AG09309 (cell line): ENCODE data around the gene ARHGDIB.

Experiments used
- DNase-seq: peaks from one replicate; pipeline ENCODE4 v3.0.0-alpha.2; 2010; ENCODE audit warnings: low read depth
- H3K4me3 ChIP-seq: 2 replicates; pipeline ENCODE4 v1.5.1; 2011; ENCODE audit warnings: mild to moderate bottlenecking, low read depth, low read length, moderate library complexity; ENCODE audit not compliant: control insufficient read depth
- CTCF ChIP-seq: IDR thresholded peaks from 2 replicates; pipeline ENCODE4 v1.5.1; 2011; ENCODE audit warnings: mild to moderate bottlenecking, low read depth, low read length, inconsistent platforms; ENCODE audit not compliant: insufficient read depth, control insufficient read depth; ENCODE audit errors: missing control alignments

The ARHGDIB gene

GRCh38 chr12:14976658-14977057, 15.3 kb upstream of the ARHGDIB start:
- TF ChIP-seq CTCF, result no peak
- no peak overlapping the region for H3K4me3 ChIP-seq
- DNase-seq, result no peak

- TF ChIP-seq CTCF, result no peak
- no peak overlapping the region for H3K4me3 ChIP-seq
- DNase-seq, result no peak
Observed at GRCh38 chr12:14975457-14975856, 14.1 kb upstream of the ARHGDIB start.

- no peak for DNase-seq
- no peak for TF ChIP-seq CTCF
- H3K4me3 ChIP-seq, result no peak overlapping the region
Observed at GRCh38 chr12:14974633-14975032, 13.2 kb upstream of the ARHGDIB start.

GRCh38 chr12:14972816-14973215, 11.4 kb upstream of the ARHGDIB start, which contains the start of gene PDE6H:
Gene PDE6H, plus strand, starts transcription at chr12:14973042. Its CDS starts 4,971 bp downstream, at chr12:14978013.
- no peak for TF ChIP-seq CTCF
- H3K4me3 ChIP-seq, result no peak within 1 kb of the TSS
- DNase-seq, result no peak

- no peak for DNase-seq
Observed at GRCh38 chr12:14970473-14970872, 9.1 kb upstream of the ARHGDIB start.

DNA sequence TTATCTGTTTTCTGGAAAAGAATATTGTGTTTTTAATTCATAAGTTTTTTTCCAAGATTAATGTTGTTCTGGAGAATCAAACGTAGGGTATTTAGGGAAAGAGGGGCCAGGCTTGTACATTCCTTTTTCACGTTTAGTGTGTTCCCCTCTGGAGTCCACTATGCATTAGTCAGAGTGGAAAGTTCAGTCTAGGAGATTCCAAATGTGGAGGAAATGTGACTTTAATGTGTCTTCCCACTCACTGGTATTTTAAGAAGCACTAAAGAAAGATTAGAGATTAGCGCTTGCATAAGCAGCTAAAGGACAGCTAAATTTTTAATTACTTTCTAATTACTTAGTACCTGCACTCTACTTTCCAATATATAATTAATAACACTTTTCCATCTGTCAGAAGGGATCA, 7.1 kb upstream of the ARHGDIB start:
- TF ChIP-seq CTCF, result no peak
- no peak for DNase-seq
- H3K4me3 ChIP-seq, result no peak overlapping the region

More at GRCh38 chr12:14970473-14970872, 9.1 kb upstream of the ARHGDIB start:
- TF ChIP-seq CTCF, result no peak
- no peak overlapping the region for H3K4me3 ChIP-seq

GRCh38 chr12:14965221-14965620, 3.8 kb upstream of the ARHGDIB start:
- H3K4me3 ChIP-seq, result no peak overlapping the region
- no peak for DNase-seq
- TF ChIP-seq CTCF, result no peak
